Colonic mucosa (tissue), 4 donors: ENCODE measurements around the gene ATP9A. TPM values are rescaled to one million over a fixed set of nuclear protein-coding genes. Genes with fewer than 3 reads are reported as not detected.
A peak's percentile ranks its signal among the peaks of the same experiment; 100 is the strongest.

Experiments
- DNase-seq: peaks from one replicate; pipeline ENCODE4 v3.0.0-alpha.2; 2020
- H3K27ac ChIP-seq: fragments of 200-600 bp; one replicate; pipeline ENCODE4 v1.8.0; 2021
- H3K27me3 ChIP-seq: fragments of 200-600 bp; one replicate; pipeline ENCODE4 v1.8.0; 2021
- H3K36me3 ChIP-seq: fragments of 200-600 bp; one replicate; pipeline ENCODE4 v1.8.0; 2021
- H3K4me1 ChIP-seq: fragments of 200-600 bp; one replicate; pipeline ENCODE4 v1.8.0; 2021; ENCODE audit warnings: mild to moderate bottlenecking
- H3K4me3 ChIP-seq: fragments of 200-600 bp; one replicate; pipeline ENCODE4 v1.8.0; 2021
- H3K9ac ChIP-seq, 2 donors: one replicate each; pipeline ENCODE4 v1.7.0; 2013; ENCODE audit warnings: control low read depth in 2 of 2, low read depth in 2 of 2, low read length in 2 of 2
- H3K9me3 ChIP-seq: fragments of 200-600 bp; one replicate; pipeline ENCODE4 v1.8.0; 2021
- intact Hi-C: fragments of 100-400 bp; cut with DNase I; formaldehyde crosslinking; loops from one replicate; pipeline ENCODE4 v1.14.1; 2022
- total RNA-seq, 2 donors: library from RNA; stranded (reverse); fragmentation: NEBNext Ultra II Directional in 1 of 2; extraction: Animal tissue kit (Norgen Biotek cat#: 25700) in 1 of 2; gene quantifications; one replicate each; pipeline ENCODE4 v1.2.1, GENCODE V29; 2021
- TF ChIP-seq, protein P1 (sequence below): fragments of 200-600 bp; IDR thresholded peaks from one replicate; pipeline ENCODE4 v1.8.0; 2022; ENCODE audit warnings: antibody characterized with exemption, mild to moderate bottlenecking
- donor health status: healthy.
- donor health status: DM: no; HTN: no; CAD: no.
- donor health status: DM: no; HTN: no; CAD: no.

ATP9A gene
- total RNA-seq, 2 donors from 2014 or later = 40.2 to 70.1 TPM

GRCh38 chr20:51567622-51568021 lies 200.6 kb downstream of the ATP9A start:
- Histone ChIP-seq H3K4me1 (no peaks in the 10 kb centered on the region), H3K9ac (no peak overlapping the region), H3K36me3 (no peaks in the 10 kb centered on the region), H3K27ac (no peak overlapping the region), H3K4me3 (no peak overlapping the region), H3K9me3 (no peaks in the 10 kb centered on the region), H3K27me3 (peaks cover 15% of the 10 kb centered on the region)
- TF ChIP-seq, protein P1, sequence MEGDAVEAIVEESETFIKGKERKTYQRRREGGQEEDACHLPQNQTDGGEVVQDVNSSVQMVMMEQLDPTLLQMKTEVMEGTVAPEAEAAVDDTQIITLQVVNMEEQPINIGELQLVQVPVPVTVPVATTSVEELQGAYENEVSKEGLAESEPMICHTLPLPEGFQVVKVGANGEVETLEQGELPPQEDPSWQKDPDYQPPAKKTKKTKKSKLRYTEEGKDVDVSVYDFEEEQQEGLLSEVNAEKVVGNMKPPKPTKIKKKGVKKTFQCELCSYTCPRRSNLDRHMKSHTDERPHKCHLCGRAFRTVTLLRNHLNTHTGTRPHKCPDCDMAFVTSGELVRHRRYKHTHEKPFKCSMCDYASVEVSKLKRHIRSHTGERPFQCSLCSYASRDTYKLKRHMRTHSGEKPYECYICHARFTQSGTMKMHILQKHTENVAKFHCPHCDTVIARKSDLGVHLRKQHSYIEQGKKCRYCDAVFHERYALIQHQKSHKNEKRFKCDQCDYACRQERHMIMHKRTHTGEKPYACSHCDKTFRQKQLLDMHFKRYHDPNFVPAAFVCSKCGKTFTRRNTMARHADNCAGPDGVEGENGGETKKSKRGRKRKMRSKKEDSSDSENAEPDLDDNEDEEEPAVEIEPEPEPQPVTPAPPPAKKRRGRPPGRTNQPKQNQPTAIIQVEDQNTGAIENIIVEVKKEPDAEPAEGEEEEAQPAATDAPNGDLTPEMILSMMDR = no peak
- no peak for DNase-seq
- intact Hi-C loops = no loop called here

DNA sequence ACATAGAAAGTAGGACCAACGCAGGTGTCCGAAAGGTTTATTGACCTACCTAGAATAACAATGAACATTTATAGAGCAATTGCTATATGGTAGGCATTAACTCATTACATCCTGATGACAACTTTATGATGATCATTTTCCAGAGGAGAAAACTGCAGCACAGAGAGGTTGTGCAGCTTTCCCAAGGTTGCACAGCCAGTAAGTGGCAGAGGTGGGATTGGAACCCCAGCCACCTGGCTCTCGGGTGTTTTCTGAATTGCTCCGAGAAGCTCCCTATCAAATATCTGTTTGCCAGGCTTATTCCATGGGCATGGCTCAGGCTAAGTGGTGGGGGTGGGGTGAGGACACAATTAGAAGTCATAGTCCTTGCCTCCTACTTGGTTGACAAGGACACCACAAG lies 201.6 kb downstream of the ATP9A start:
- Histone ChIP-seq H3K27me3 (peaks cover 25% of the 10 kb centered on the region), H3K9me3 (no peaks in the 10 kb centered on the region), H3K9ac (no peak overlapping the region), H3K27ac (no peak overlapping the region), H3K36me3 (no peaks in the 10 kb centered on the region), H3K4me3 (no peak overlapping the region), H3K4me1 (no peaks in the 10 kb centered on the region)
- TF ChIP-seq, protein P1 = no peak
- no peak for DNase-seq
- intact Hi-C loops = no loop called here

GRCh38 chr20:51565298-51566144 lies 202.7 kb downstream of the ATP9A start:
- no peak for DNase-seq
- H3K4me1 ChIP-seq = no peaks in the 10 kb centered on the region
- H3K27ac ChIP-seq = no peak overlapping the region
- TF ChIP-seq, protein P1 = no peak
- intact Hi-C loops = no loop called here
- no peaks in the 10 kb centered on the region for H3K9me3 ChIP-seq
- no peak overlapping the region for H3K9ac ChIP-seq
- H3K36me3 ChIP-seq = no peaks in the 10 kb centered on the region
- peaks cover 31% of the 10 kb centered on the region for H3K27me3 ChIP-seq
- no peak overlapping the region for H3K4me3 ChIP-seq

- H3K36me3 ChIP-seq = no peaks in the 10 kb centered on the region
- peak overlapping the region; percentile 70 for H3K27ac ChIP-seq
- H3K4me3 ChIP-seq = no peak overlapping the region
- intact Hi-C loops = no loop called here
- peak; percentile 56 for DNase-seq
- peaks cover 36% of the 10 kb centered on the region for H3K27me3 ChIP-seq
- no peaks in the 10 kb centered on the region for H3K4me1 ChIP-seq
- H3K9ac ChIP-seq = no peak overlapping the region
- TF ChIP-seq, protein P1 = no peak
- no peaks in the 10 kb centered on the region for H3K9me3 ChIP-seq
Observed at GRCh38 chr20:51563486-51564332, 204.5 kb downstream of the ATP9A start.

GRCh38 chr20:51563174-51563485 lies 205.1 kb downstream of the ATP9A start:
- Histone ChIP-seq H3K36me3 (no peaks in the 10 kb centered on the region), H3K4me1 (no peaks in the 10 kb centered on the region), H3K27me3 (peaks cover 36% of the 10 kb centered on the region), H3K27ac (peak overlapping the region; percentile 70), H3K9me3 (no peaks in the 10 kb centered on the region), H3K9ac (no peak overlapping the region), H3K4me3 (no peak overlapping the region)
- intact Hi-C loops = no loop called here
- DNase-seq = no peak
- TF ChIP-seq, protein P1 = no peak
